ENCODE data around the gene GTF2I.
"Not testable (repeated sequence)": the region's sequence is repeated elsewhere in the genome, so short reads cannot be mapped to it uniquely, and the experiment has no call there.

GTF2I gene

GRCh38 chr7:74637745-74638144 lies 19.8 kb upstream of the GTF2I start:
- no peak for TF ChIP-seq CTCF (IDR thresholded peaks at IDR 0.05; ENCODE audit: unreplicated experiment in 3 of 3)
- Mint-ChIP-seq H3K9me3 (no peaks in the 10 kb centered on the region), H3K27me3 (ENCODE audit: low read depth) (peaks cover under 1% of the 10 kb centered on the region), H3K4me1 (peaks cover 6% of the 10 kb centered on the region), H3K4me3 (no peak overlapping the region), H3K27ac (no peak overlapping the region), H3K36me3 (ENCODE audit: low read depth) (no peaks in the 10 kb centered on the region)

- not testable (repeated sequence) for H3K9me3 Mint-ChIP-seq; H3K27me3 Mint-ChIP-seq (ENCODE audit: low read depth); H3K36me3 Mint-ChIP-seq (ENCODE audit: low read depth)
- Mint-ChIP-seq H3K4me3 (peak overlapping the region in 2 of 3 experiments; percentile 68), H3K4me1 (peaks cover 16% of the 10 kb centered on the region), H3K27ac (peak overlapping the region in 2 of 3 experiments; percentile 72 to 89)
These were observed 7.5 kb upstream of the GTF2I start for GRCh38 chr7:74650055-74650454.

GRCh38 chr7:74650493-74651132 lies 6.9 kb upstream of the GTF2I start:
- Mint-ChIP-seq H3K4me1 (peaks cover 21% of the 10 kb centered on the region), H3K27ac (peak overlapping the region in 1 of 3 experiments; percentile 72)
- not testable (repeated sequence) for H3K9me3 Mint-ChIP-seq; H3K36me3 Mint-ChIP-seq (ENCODE audit: low read depth); H3K27me3 Mint-ChIP-seq (ENCODE audit: low read depth); H3K4me3 Mint-ChIP-seq

- not testable (repeated sequence) for H3K27me3 Mint-ChIP-seq (ENCODE audit: low read depth); H3K36me3 Mint-ChIP-seq (ENCODE audit: low read depth); H3K4me3 Mint-ChIP-seq; H3K9me3 Mint-ChIP-seq; H3K27ac Mint-ChIP-seq
- peaks cover 26% of the 10 kb centered on the region for H3K4me1 Mint-ChIP-seq
These were observed 6.4 kb upstream of the GTF2I start for GRCh38 chr7:74651133-74651504.

GRCh38 chr7:74653686-74654181 lies 3.8 kb upstream of the GTF2I start:
- no peak for TF ChIP-seq CTCF (IDR thresholded peaks at IDR 0.05; ENCODE audit: unreplicated experiment in 3 of 3)
- Mint-ChIP-seq H3K9me3 (no peaks in the 10 kb centered on the region), H3K36me3 (ENCODE audit: low read depth) (peaks cover 3% of the 10 kb centered on the region), H3K4me1 (peaks cover 30% of the 10 kb centered on the region), H3K27me3 (ENCODE audit: low read depth) (no peaks in the 10 kb centered on the region), H3K4me3 (peak overlapping the region in 1 of 3 experiments; percentile 23), H3K27ac (peak overlapping the region; percentile 39 to 87 (median 76))

- Mint-ChIP-seq H3K9me3 (no peaks in the 10 kb centered on the region), H3K4me1 (peaks cover 33% of the 10 kb centered on the region), H3K27me3 (ENCODE audit: low read depth) (no peaks in the 10 kb centered on the region), H3K4me3 (peak overlapping the region; percentile 81 to 93 (median 91)), H3K36me3 (ENCODE audit: low read depth) (peaks cover 7% of the 10 kb centered on the region), H3K27ac (peak overlapping the region; percentile 99)
- no peak for TF ChIP-seq CTCF (IDR thresholded peaks at IDR 0.05; ENCODE audit: unreplicated experiment in 3 of 3)
These were observed 2.7 kb upstream of the GTF2I start for GRCh38 chr7:74654811-74655210.

- TF ChIP-seq CTCF (IDR thresholded peaks at IDR 0.05; ENCODE audit: unreplicated experiment in 3 of 3), result no peak
- peaks cover 33% of the 10 kb centered on the region for H3K4me1 Mint-ChIP-seq
- H3K27ac Mint-ChIP-seq, result peak overlapping the region; percentile 99
- peaks cover 10% of the 10 kb centered on the region for H3K36me3 Mint-ChIP-seq (ENCODE audit: low read depth)
- H3K4me3 Mint-ChIP-seq, result peak overlapping the region; percentile 81 to 93 (median 91)
- H3K27me3 Mint-ChIP-seq (ENCODE audit: low read depth), result no peaks in the 10 kb centered on the region
- H3K9me3 Mint-ChIP-seq, result no peaks in the 10 kb centered on the region
These were observed 2.2 kb upstream of the GTF2I start for GRCh38 chr7:74655324-74655723.
